ENCODE measurements around the gene MINDY2.

Gene MINDY2

DNA sequence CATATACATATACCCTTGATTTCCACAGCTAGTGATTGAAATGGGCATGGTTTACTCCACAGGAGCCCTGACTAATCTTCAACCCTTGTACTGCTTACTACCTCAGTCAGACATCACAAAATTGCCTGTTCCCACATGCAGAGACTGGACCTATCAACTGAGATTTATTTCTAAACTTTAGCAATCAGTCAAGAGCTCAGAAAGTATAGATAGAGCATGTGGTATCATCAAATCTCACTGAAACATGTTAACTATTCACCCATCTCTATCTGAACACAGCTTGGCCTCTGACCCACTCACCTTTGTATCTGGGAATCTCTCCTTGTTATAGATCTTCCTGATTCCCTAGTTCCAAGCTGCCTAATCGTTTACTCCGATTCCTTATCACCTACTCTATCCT lies 36.2 kb upstream of the MINDY2 start:
- TF ChIP-seq, protein P1, sequence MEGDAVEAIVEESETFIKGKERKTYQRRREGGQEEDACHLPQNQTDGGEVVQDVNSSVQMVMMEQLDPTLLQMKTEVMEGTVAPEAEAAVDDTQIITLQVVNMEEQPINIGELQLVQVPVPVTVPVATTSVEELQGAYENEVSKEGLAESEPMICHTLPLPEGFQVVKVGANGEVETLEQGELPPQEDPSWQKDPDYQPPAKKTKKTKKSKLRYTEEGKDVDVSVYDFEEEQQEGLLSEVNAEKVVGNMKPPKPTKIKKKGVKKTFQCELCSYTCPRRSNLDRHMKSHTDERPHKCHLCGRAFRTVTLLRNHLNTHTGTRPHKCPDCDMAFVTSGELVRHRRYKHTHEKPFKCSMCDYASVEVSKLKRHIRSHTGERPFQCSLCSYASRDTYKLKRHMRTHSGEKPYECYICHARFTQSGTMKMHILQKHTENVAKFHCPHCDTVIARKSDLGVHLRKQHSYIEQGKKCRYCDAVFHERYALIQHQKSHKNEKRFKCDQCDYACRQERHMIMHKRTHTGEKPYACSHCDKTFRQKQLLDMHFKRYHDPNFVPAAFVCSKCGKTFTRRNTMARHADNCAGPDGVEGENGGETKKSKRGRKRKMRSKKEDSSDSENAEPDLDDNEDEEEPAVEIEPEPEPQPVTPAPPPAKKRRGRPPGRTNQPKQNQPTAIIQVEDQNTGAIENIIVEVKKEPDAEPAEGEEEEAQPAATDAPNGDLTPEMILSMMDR (IDR thresholded peaks at IDR 0.05; ENCODE audit: low read depth, low read length), result no peak
- Histone ChIP-seq H3K27me3 (ENCODE audit: insufficient read depth, low read depth, severe bottlenecking) (no peaks in the 10 kb centered on the region), H3K27ac (no peak overlapping the region), H3K4me3 (ENCODE audit: low read depth, low read length) (no peak overlapping the region), H3K36me3 (no peaks in the 10 kb centered on the region; the same call in 1 of the 2 replicates), H3K9me3 (ENCODE audit: severe bottlenecking) (no peaks in the 10 kb centered on the region)
- DNase-seq, result no peak

DNA sequence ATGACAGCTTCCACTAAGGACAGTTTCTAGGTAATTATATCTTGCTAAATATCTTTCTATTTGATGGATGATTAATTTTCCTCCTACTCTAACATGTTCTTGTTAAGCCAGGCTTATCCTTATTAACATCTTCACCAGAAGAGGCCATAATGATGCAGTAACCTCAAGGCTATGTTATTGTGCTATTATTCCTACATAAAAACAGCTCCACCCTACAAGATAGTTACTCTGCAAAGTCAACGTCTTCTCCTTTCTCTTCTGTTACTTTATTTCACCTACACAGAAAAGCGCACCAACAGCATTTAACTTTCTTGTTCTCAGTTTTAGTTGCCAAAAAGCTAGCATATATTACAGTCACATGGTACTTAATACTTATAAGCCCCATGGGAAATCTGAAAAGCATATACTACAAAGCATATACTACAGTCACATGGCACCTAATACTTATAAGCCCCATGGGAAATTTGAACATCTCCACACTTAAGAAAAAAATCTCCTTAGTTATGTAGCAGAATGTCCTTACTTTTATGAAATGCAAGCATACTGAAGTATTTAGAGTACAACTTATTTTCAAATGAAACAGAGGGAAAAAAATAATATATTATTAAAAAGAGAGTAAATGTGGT lies 35.0 kb upstream of the MINDY2 start:
- no peaks in the 10 kb centered on the region for H3K27me3 ChIP-seq (ENCODE audit: insufficient read depth, low read depth, severe bottlenecking)
- DNase-seq, result no peak
- H3K9me3 ChIP-seq (ENCODE audit: severe bottlenecking), result no peaks in the 10 kb centered on the region
- H3K4me3 ChIP-seq (ENCODE audit: low read depth, low read length), result no peak overlapping the region
- TF ChIP-seq, protein P1 (IDR thresholded peaks at IDR 0.05; ENCODE audit: low read depth, low read length), result no peak
- H3K36me3 ChIP-seq, result no peaks in the 10 kb centered on the region; the same call in 1 of the 2 replicates
- H3K27ac ChIP-seq, result no peak overlapping the region

DNA sequence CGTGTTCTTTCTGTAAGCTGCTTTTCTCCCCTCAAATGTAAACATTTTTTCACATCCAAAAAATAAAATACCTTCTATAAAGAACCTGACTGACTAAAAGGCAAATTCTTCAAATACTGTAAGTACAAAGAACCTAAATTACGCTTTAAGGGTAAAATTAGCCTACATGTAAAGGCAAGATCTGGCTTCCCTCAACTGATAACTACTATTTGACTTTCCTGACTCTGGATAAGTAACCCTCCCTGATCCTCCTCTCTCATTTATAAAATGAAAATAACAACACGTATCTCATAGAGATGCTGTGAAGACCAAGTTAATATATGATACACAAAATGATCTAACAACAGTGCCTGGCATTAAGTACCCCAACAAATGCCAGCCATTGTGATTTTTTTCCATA lies 33.8 kb upstream of the MINDY2 start:
- no peak for DNase-seq
- no peaks in the 10 kb centered on the region for H3K9me3 ChIP-seq (ENCODE audit: severe bottlenecking)
- no peak overlapping the region for H3K27ac ChIP-seq
- H3K27me3 ChIP-seq (ENCODE audit: insufficient read depth, low read depth, severe bottlenecking), result no peaks in the 10 kb centered on the region
- TF ChIP-seq, protein P1 (IDR thresholded peaks at IDR 0.05; ENCODE audit: low read depth, low read length), result no peak
- H3K4me3 ChIP-seq (ENCODE audit: low read depth, low read length), result no peak overlapping the region
- H3K36me3 ChIP-seq, result no peaks in the 10 kb centered on the region; the same call in 1 of the 2 replicates

DNA sequence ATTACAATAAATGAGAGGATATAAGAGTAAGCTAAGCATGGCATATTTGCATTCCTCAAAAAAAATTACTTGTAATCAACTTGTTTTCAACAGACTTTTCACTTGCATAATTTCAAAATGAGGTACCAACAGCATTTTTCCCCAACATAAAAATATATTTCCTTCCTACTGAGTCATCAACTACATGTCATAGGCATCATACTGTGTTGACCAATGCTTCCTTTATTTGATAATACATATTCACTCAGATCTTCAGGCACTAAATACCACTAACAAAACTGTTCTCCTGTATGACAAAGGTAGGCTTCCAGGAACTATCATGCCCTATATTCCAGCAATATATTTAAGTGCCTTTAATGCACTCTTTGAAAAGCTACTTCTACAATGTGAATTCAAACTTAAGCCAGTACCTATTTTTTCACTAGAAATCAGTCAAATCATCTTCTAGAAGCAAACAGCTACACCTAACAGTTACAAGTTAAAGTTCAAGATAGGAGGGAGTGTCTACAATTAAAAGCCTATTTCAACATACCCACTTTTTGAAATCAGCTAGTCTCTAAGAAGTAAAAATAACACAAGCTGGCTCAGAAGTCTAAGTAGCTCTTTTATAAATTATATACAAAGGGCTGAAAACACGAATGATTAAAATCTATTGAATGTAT lies 32.9 kb upstream of the MINDY2 start:
- no peak for DNase-seq
- Histone ChIP-seq H3K27me3 (ENCODE audit: insufficient read depth, low read depth, severe bottlenecking) (no peaks in the 10 kb centered on the region), H3K36me3 (no peaks in the 10 kb centered on the region; the same call in 1 of the 2 replicates), H3K27ac (no peak overlapping the region), H3K4me3 (ENCODE audit: low read depth, low read length) (no peak overlapping the region), H3K9me3 (ENCODE audit: severe bottlenecking) (no peaks in the 10 kb centered on the region)
- TF ChIP-seq, protein P1 (IDR thresholded peaks at IDR 0.05; ENCODE audit: low read depth, low read length), result no peak

DNA sequence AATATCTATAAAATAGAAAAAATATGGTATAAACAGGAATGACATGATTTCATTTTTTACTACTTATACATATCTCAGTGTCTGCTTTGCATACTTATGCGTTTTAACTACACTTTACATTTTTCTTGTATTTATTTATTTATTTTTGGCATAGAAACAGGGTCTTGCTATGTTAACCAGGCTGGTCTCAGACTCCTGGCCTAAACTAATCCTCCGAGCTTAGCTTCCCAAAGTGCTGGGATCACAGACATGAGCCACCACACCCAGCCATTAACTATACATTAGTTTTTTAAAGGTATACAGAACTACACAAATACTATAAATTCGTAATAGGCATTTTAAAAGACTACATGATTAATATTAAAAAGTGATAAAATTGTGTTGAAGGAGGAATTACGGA lies 30.7 kb upstream of the MINDY2 start:
- no peaks in the 10 kb centered on the region for H3K27me3 ChIP-seq (ENCODE audit: insufficient read depth, low read depth, severe bottlenecking)
- H3K9me3 ChIP-seq (ENCODE audit: severe bottlenecking), result no peaks in the 10 kb centered on the region
- TF ChIP-seq, protein P1 (IDR thresholded peaks at IDR 0.05; ENCODE audit: low read depth, low read length), result no peak
- H3K4me3 ChIP-seq (ENCODE audit: low read depth, low read length), result no peak overlapping the region
- H3K27ac ChIP-seq, result no peak overlapping the region
- H3K36me3 ChIP-seq, result no peaks in the 10 kb centered on the region
- no peak for DNase-seq

Measured in WERI-Rb-1 (cell line).